Gastroesophageal sphincter (tissue), 4 donors: Measurements from ENCODE around the gene SUOX. TPM values are rescaled to one million over a fixed set of nuclear protein-coding genes. Genes with fewer than 3 reads are reported as not detected.
A peak's percentile ranks its signal among the peaks of the same experiment; 100 is the strongest.
"Not testable (repeated sequence)": the region's sequence is repeated elsewhere in the genome, so short reads cannot be mapped to it uniquely, and the experiment has no call there.

Experiments used
- ATAC-seq: fragments of 150-250 bp; one replicate; pipeline ENCODE4 v1.9.1; 2016; ENCODE audit warnings: mild to moderate bottlenecking, moderate library complexity
- H3K27ac ChIP-seq, 4 donors: fragments of 200-600 bp; sonication (generic) in 3 of 4; 1 replicate in 3 of 4; 2 replicates in 1 of 4; pipeline ENCODE4 v1.5.1; 2016 to 2019
- H3K27me3 ChIP-seq: fragments of 200-600 bp; sonication (generic); one replicate; pipeline ENCODE4 v1.5.1; 2019
- H3K36me3 ChIP-seq, 2 donors: fragments of 200-600 bp; sonication (generic); one replicate each; pipeline ENCODE4 v1.5.1; 2019; ENCODE audit warnings: control low read depth in 1 of 2
- H3K4me1 ChIP-seq, 3 donors: fragments of 200-600 bp; sonication (generic); 1 replicate in 2 of 3; 2 replicates in 1 of 3; pipeline ENCODE4 v1.5.1; 2016 to 2019; ENCODE audit warnings: control low read depth in 2 of 3
- H3K4me3 ChIP-seq, 2 donors: fragments of 200-600 bp; sonication (generic); one replicate each; pipeline ENCODE4 v1.5.1; 2019; ENCODE audit warnings: mild to moderate bottlenecking in 1 of 2, moderate library complexity in 1 of 2
- H3K9me3 ChIP-seq, 3 donors: fragments of 200-600 bp; sonication (generic); one replicate each; pipeline ENCODE4 v1.5.1; 2017 to 2019; ENCODE audit warnings: control low read depth in 2 of 3
- CTCF ChIP-seq, 4 experiments: fragments of 200-600 bp in 2 of 4; fragments of 450-650 bp in 2 of 4; sonication (generic) in 1 of 4; IDR thresholded peaks; one replicate each; pipeline ENCODE4 v1.5.1; 2017 to 2019; ENCODE audit warnings: antibody characterized with exemption in 4 of 4, mild to moderate bottlenecking in 2 of 4, moderate library complexity in 2 of 4
- EP300 ChIP-seq: sonication (generic); formaldehyde crosslinking; IDR thresholded peaks from one replicate; pipeline ENCODE4 v1.6.1; 2017; ENCODE audit warnings: antibody characterized with exemption, mild to moderate bottlenecking
- POLR2A ChIP-seq, 2 donors: fragments of 450-650 bp; IDR thresholded peaks; one replicate each; pipeline ENCODE4 v1.6.1; 2017; ENCODE audit warnings: antibody characterized with exemption in 2 of 2, mild to moderate bottlenecking in 2 of 2, moderate library complexity in 1 of 2
- POLR2AphosphoS5 ChIP-seq: sonication (generic); formaldehyde crosslinking; IDR thresholded peaks from one replicate; pipeline ENCODE4 v1.6.1; 2017; ENCODE audit warnings: antibody characterized with exemption
- WGBS, 2 donors: methylation state at CpG; one replicate each; pipeline ENCODE4 v1.1.5; 2018; ENCODE audit warnings: low coverage in 1 of 2; 5-methylcytosine and 5-hydroxymethylcytosine counted together
- total RNA-seq, 4 donors: library from RNA; depleted of rRNA; stranded (reverse); fragments of >200 nt; gene quantifications; one replicate each; pipeline ENCODE4 v1.1.0, GENCODE V29; 2016

SUOX gene
- total RNA-seq, 4 donors from 2014 or later: 17.3 to 30.7 (median 24.0) TPM

- TF ChIP-seq EP300 (no peak), CTCF (IDR thresholded peaks at IDR 0.05) (no peak)
- H3K27me3 ChIP-seq: no peaks in the 10 kb centered on the region
- no peaks in the 10 kb centered on the region for H3K9me3 ChIP-seq
- H3K4me1 ChIP-seq: peaks cover 0 to 24% (median 8%) of the 10 kb centered on the region in 3 donors
- ATAC-seq: no peak
- no peak overlapping the region for H3K27ac ChIP-seq
- H3K36me3 ChIP-seq: peaks cover 0 to 61% of the 10 kb centered on the region in 2 donors
- WGBS, 2 donors: 72% methylated on average over 4 to 7 of the region's 7 CpGs
- H3K4me3 ChIP-seq: no peak overlapping the region
These were observed 4.5 kb downstream of the SUOX start for GRCh38 chr12:56001487-56002100.

GRCh38 chr12:56003376-56003775 lies 6.3 kb downstream of the SUOX start:
- H3K27me3 ChIP-seq, H3K27ac ChIP-seq, H3K9me3 ChIP-seq, ATAC-seq, H3K4me3 ChIP-seq: not testable (repeated sequence)
- Histone ChIP-seq H3K36me3 (peaks cover 0 to 61% of the 10 kb centered on the region in 2 donors), H3K4me1 (peaks cover 0 to 24% (median 0%) of the 10 kb centered on the region in 3 donors)
- 81% methylated on average over 5 of the region's 5 CpGs; no CpG with 5 or more reads in 1 of the 2 donors for WGBS, 2 donors

- Histone ChIP-seq H3K27me3 (no peaks in the 10 kb centered on the region), H3K4me1 (peaks cover 0 to 23% (median 0%) of the 10 kb centered on the region in 3 donors), H3K27ac (no peak overlapping the region), H3K9me3 (no peaks in the 10 kb centered on the region), H3K36me3 (peaks cover 0 to 55% of the 10 kb centered on the region in 2 donors), H3K4me3 (no peak overlapping the region)
- TF ChIP-seq POLR2AphosphoS5 (no peak), EP300 (no peak), POLR2A (IDR thresholded peaks at IDR 0.05) (no peak), CTCF (IDR thresholded peaks at IDR 0.05) (no peak)
- WGBS, 2 donors: no CpG with 5 or more reads among the region's 10 CpGs
- no peak for ATAC-seq
These were observed 7.1 kb downstream of the SUOX start for GRCh38 chr12:56004211-56004610.

DNA sequence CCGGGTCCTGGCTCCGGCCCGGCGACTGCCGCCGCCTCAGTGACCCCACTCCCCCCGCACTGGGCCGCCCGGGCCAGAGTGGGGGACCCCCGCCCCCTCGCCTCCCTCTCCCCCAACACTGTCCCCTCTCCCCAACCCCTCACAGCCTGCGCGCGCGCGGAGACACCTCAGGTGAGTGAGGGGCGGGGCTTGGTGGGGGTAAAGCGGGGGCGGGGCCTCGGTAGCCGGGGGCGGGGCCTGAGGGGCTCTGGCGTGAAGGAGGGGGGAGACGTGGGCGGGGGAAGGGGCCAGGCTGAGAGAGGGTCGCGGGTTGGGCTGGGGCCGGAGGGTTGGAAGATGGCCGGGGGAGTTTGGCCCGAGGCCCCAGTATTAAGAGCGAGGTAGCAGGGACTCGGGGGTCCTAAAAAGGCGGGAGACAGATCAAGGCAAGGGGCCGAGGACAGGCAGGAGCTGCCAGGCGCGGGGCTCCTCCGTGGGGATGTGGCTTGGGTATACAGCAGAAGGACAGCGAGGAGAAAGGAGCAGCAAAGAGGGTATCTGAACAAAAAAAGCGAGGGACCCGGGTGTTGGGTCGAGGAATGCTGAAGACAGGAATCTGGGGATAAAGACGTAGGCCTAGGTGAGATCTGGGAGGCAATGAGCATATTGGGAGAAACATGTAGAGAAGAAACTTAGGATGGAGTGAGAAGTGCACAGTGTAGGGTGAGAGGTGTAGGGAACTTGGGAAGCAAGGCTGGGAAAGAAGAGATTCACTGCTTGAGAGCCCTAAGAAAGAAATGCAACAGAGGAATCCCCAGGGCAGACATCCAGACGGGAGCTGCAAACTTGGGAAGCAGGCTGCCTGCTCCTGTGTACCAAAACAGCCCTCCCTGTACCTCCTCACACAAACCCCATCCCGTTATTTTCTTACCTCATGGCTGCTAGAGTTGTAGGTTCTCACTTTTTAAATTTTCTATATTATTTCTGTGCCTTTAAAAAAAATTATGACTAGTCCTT lies 10.8 kb downstream of the SUOX start:
- Histone ChIP-seq H3K4me3 (peak overlapping the region; percentile 79 to 84), H3K9me3 (no peaks in the 10 kb centered on the region), H3K27me3 (no peaks in the 10 kb centered on the region), H3K27ac (peak overlapping the region; percentile 78 to 97 (median 96)), H3K4me1 (peaks cover 0 to 23% (median 0%) of the 10 kb centered on the region in 3 donors), H3K36me3 (peaks cover 0 to 37% of the 10 kb centered on the region in 2 donors)
- ATAC-seq: peak; percentile 77
- TF ChIP-seq EP300 (no peak), CTCF (IDR thresholded peaks at IDR 0.05) (no peak), POLR2AphosphoS5 (no peak), POLR2A (IDR thresholded peaks at IDR 0.05) (no peak)
- 0 to 1% methylated on average over 13 to 19 of the region's 44 CpGs for WGBS, 2 donors

GRCh38 chr12:56010111-56010570 lies 13.1 kb downstream of the SUOX start:
- H3K4me1 ChIP-seq: peaks cover 0 to 23% (median 0%) of the 10 kb centered on the region in 3 donors
- TF ChIP-seq CTCF (IDR thresholded peaks at IDR 0.05): no peak
- TF ChIP-seq POLR2AphosphoS5: no peak
- no peak for TF ChIP-seq POLR2A (IDR thresholded peaks at IDR 0.05)
- TF ChIP-seq EP300: no peak
- no peak for ATAC-seq
- no peak overlapping the region for H3K27ac ChIP-seq
- H3K36me3 ChIP-seq: peaks cover 0 to 24% of the 10 kb centered on the region in 2 donors
- WGBS, 2 donors: 67 to 74% methylated on average over 1 to 2 of the region's 2 CpGs
- H3K27me3 ChIP-seq: no peaks in the 10 kb centered on the region
- H3K9me3 ChIP-seq: no peaks in the 10 kb centered on the region
- no peak overlapping the region for H3K4me3 ChIP-seq
